Neural cell (in vitro differentiated cells): ENCODE measurements around the gene NUP42. TPM values are rescaled to one million over a fixed set of nuclear protein-coding genes. Genes with fewer than 3 reads are reported as not detected.
"Not testable (repeated sequence)": the region's sequence is repeated elsewhere in the genome, so short reads cannot be mapped to it uniquely, and the experiment has no call there.

Source experiments
- H2AFZ ChIP-seq: fragments of 200-600, 300-800 bp; sonication (generic), shearing (Covaris generic); 2 replicates; pipeline ENCODE4 v1.6.0; 2014; ENCODE audit warnings: low read depth, mild to moderate bottlenecking, antibody characterized with exemption, low read length, moderate library complexity
- H3F3A ChIP-seq: fragments of 200-600 bp; shearing (Covaris generic); 2 replicates; pipeline ENCODE4 v1.6.1; 2016; ENCODE audit warnings: mild to moderate bottlenecking, moderate library complexity, mixed read lengths, antibody characterized with exemption, low read length; ENCODE audit not compliant: insufficient read depth, poor library complexity, severe bottlenecking
- H3K27ac ChIP-seq: fragments of 200-600, 300-800 bp; sonication (generic), shearing (Covaris generic); 2 replicates; pipeline ENCODE4 v1.5.1; 2014; ENCODE audit warnings: mild to moderate bottlenecking, low read length, moderate library complexity
- H3K27me3 ChIP-seq: fragments of 300-800, 200-600 bp; sonication (generic), shearing (Covaris generic); 2 replicates; pipeline ENCODE4 v1.6.0; 2014; ENCODE audit warnings: mild to moderate bottlenecking, low read depth, low read length, moderate library complexity; ENCODE audit not compliant: insufficient read depth
- H3K36me3 ChIP-seq: fragments of 300-800, 200-600 bp; sonication (generic), shearing (Covaris generic); 2 replicates; pipeline ENCODE4 v1.5.1; 2014; ENCODE audit warnings: mild to moderate bottlenecking, antibody characterized with exemption, low read length, moderate library complexity; ENCODE audit not compliant: insufficient read depth
- H3K4me2 ChIP-seq: fragments of 300-800, 200-600 bp; sonication (generic), shearing (Covaris generic); 2 replicates; pipeline ENCODE4 v1.6.0; 2014; ENCODE audit warnings: mild to moderate bottlenecking, low read length
- H3K4me3 ChIP-seq: fragments of 300-800, 200-600 bp; sonication (generic), shearing (Covaris generic); 2 replicates; pipeline ENCODE4 v1.5.1; 2014; ENCODE audit warnings: mild to moderate bottlenecking, low read length, moderate library complexity
- H3K79me2 ChIP-seq: fragments of 200-600 bp; shearing (Covaris generic); replicated peaks from 2 replicates; pipeline ENCODE4 v1.6.0; 2014; ENCODE audit warnings: mild to moderate bottlenecking, low read length, moderate library complexity; ENCODE audit not compliant: insufficient read depth
- H3K9ac ChIP-seq: fragments of 300-800, 200-600 bp; sonication (generic), shearing (Covaris generic); 2 replicates; pipeline ENCODE4 v1.6.1; 2016; ENCODE audit warnings: mild to moderate bottlenecking, low read length, mixed read lengths
- H3K9me2 ChIP-seq: fragments of 200-600 bp; shearing (Covaris generic); 2 replicates; pipeline ENCODE4 v1.6.1; 2016; ENCODE audit warnings: mild to moderate bottlenecking, low read length, mixed read lengths; ENCODE audit not compliant: insufficient read depth
- H3K9me3 ChIP-seq: fragments of 200-600, 300-800 bp; sonication (generic), shearing (Covaris generic); 2 replicates; pipeline ENCODE4 v1.6.1; 2016; ENCODE audit warnings: mild to moderate bottlenecking, mixed run types, low read length, moderate library complexity, mixed read lengths
- H4K20me1 ChIP-seq: fragments of 200-600 bp; shearing (Covaris generic); 2 replicates; pipeline ENCODE4 v1.6.1; 2016; ENCODE audit warnings: mild to moderate bottlenecking, mixed run types; ENCODE audit not compliant: insufficient read depth
- CTCF ChIP-seq: fragments of 450-650 bp; IDR thresholded peaks from 2 replicates; pipeline ENCODE4 v1.5.1; 2014; ENCODE audit warnings: antibody characterized with exemption, mild to moderate bottlenecking, moderate library complexity; ENCODE audit not compliant: poor library complexity, severe bottlenecking
- EP300 ChIP-seq: fragments of 450-650 bp; conservative IDR thresholded peaks from 2 replicates; pipeline ENCODE4 v1.6.1; 2014; ENCODE audit warnings: antibody characterized with exemption, mild to moderate bottlenecking, moderate library complexity; ENCODE audit not compliant: poor library complexity, severe bottlenecking
- EZH2 ChIP-seq: fragments of 200-600, 300-800 bp; shearing (Covaris generic), sonication (generic); IDR thresholded peaks from 2 replicates; pipeline ENCODE4 v1.6.1; 2014; ENCODE audit warnings: antibody characterized with exemption, low read length, borderline replicate concordance, mild to moderate bottlenecking; ENCODE audit not compliant: insufficient read depth, poor library complexity, severe bottlenecking
- MXI1 ChIP-seq: fragments of 450-650 bp; conservative IDR thresholded peaks from 2 replicates; pipeline ENCODE4 v1.6.1; 2014; ENCODE audit warnings: antibody characterized with exemption, mild to moderate bottlenecking; ENCODE audit not compliant: poor library complexity, severe bottlenecking
- POLR2AphosphoS5 ChIP-seq: IDR thresholded peaks from 2 replicates; pipeline ENCODE4 v1.6.1; 2012
- RAD21 ChIP-seq: fragments of 450-650 bp; conservative IDR thresholded peaks from 2 replicates; pipeline ENCODE4 v1.6.1; 2014; ENCODE audit warnings: antibody characterized with exemption, mild to moderate bottlenecking, moderate library complexity
- REST ChIP-seq: IDR thresholded peaks from 2 replicates; pipeline ENCODE4 v1.6.1; 2012; ENCODE audit warnings: borderline replicate concordance
- SMC3 ChIP-seq: fragments of 450-650 bp; conservative IDR thresholded peaks from 2 replicates; pipeline ENCODE4 v1.6.1; 2014; ENCODE audit warnings: antibody characterized with exemption, mild to moderate bottlenecking, moderate library complexity; ENCODE audit not compliant: poor library complexity
- polyA plus RNA-seq: library from polyadenylated mRNA; depleted of rRNA; stranded (reverse); fragments of >200 nt; gene quantifications from 2 replicates; pipeline ENCODE4 v1.2.3, GENCODE V29; 2014

NUP42 gene
- polyA plus RNA-seq, 1 donor from 2014 or later: 106 TPM

GRCh38 chr7:23184709-23185359, 3.0 kb downstream of the NUP42 start:
- no peaks in the 10 kb centered on the region for H3K36me3 ChIP-seq
- H3F3A ChIP-seq: peaks cover 4% of the 10 kb centered on the region
- H4K20me1 ChIP-seq: no peaks in the 10 kb centered on the region
- H3K27ac ChIP-seq: no peak overlapping the region
- TF ChIP-seq CTCF (peak; percentile 49), EP300 (no peak), SMC3 (peak; percentile 47), RAD21 (peak; percentile 56)
- no peaks in the 10 kb centered on the region for H3K9me2 ChIP-seq
- H2AFZ ChIP-seq: no peak overlapping the region
- H3K4me3 ChIP-seq: peak overlapping the region; percentile 86
- H3K27me3 ChIP-seq: no peaks in the 10 kb centered on the region
- no peak overlapping the region for H3K4me2 ChIP-seq
- H3K79me2 ChIP-seq: peaks cover 43% of the 10 kb centered on the region
- H3K9me3 ChIP-seq: no peaks in the 10 kb centered on the region
- H3K9ac ChIP-seq: no peak overlapping the region

- no peaks in the 10 kb centered on the region for H3K36me3 ChIP-seq
- H3K4me3 ChIP-seq: no peak overlapping the region
Observed at GRCh38 chr7:23185980-23186379, 4.1 kb downstream of the NUP42 start.

GRCh38 chr7:23191022-23191421, 9.2 kb downstream of the NUP42 start:
- TF ChIP-seq EZH2: no peak
- no peak for TF ChIP-seq MXI1
- no peak for TF ChIP-seq EP300
- no peak for TF ChIP-seq REST
- Histone ChIP-seq H3K4me2 (no peak overlapping the region), H3K9me2 (no peaks in the 10 kb centered on the region), H3K9me3 (no peaks in the 10 kb centered on the region), H3K36me3 (no peaks in the 10 kb centered on the region), H3K79me2 (peaks cover 11% of the 10 kb centered on the region), H3K27ac (no peak overlapping the region), H3K4me3 (no peak overlapping the region), H2AFZ (no peak overlapping the region), H3K27me3 (no peaks in the 10 kb centered on the region), H3K9ac (no peak overlapping the region), H4K20me1 (no peaks in the 10 kb centered on the region), H3F3A (no peaks in the 10 kb centered on the region)

More at GRCh38 chr7:23185980-23186379, 4.1 kb downstream of the NUP42 start:
- Histone ChIP-seq H4K20me1 (no peaks in the 10 kb centered on the region), H3K9me3 (no peaks in the 10 kb centered on the region), H3K27ac (no peak overlapping the region), H3K9me2 (no peaks in the 10 kb centered on the region), H3K9ac (no peak overlapping the region), H3F3A (peaks cover 4% of the 10 kb centered on the region), H2AFZ (no peak overlapping the region), H3K27me3 (no peaks in the 10 kb centered on the region), H3K79me2 (peaks cover 43% of the 10 kb centered on the region), H3K4me2 (no peak overlapping the region)
- TF ChIP-seq POLR2AphosphoS5: no peak

GRCh38 chr7:23193650-23194227, 11.9 kb downstream of the NUP42 start:
- H3K9ac ChIP-seq, H3K79me2 ChIP-seq, H2AFZ ChIP-seq, H3K4me3 ChIP-seq, H3K9me2 ChIP-seq, H3K4me2 ChIP-seq, H3K36me3 ChIP-seq, H3F3A ChIP-seq, H3K9me3 ChIP-seq, H4K20me1 ChIP-seq, H3K27ac ChIP-seq, H3K27me3 ChIP-seq: not testable (repeated sequence)
